Measurements from ENCODE around the gene RIMS4. TPM values are rescaled to one million over a fixed set of nuclear protein-coding genes. Genes with fewer than 3 reads are reported as not detected.
A peak's percentile ranks its signal among the peaks of the same experiment; 100 is the strongest.

The RIMS4 gene
- total RNA-seq, 1 donor from 2014 or later: 3.2 TPM

DNA sequence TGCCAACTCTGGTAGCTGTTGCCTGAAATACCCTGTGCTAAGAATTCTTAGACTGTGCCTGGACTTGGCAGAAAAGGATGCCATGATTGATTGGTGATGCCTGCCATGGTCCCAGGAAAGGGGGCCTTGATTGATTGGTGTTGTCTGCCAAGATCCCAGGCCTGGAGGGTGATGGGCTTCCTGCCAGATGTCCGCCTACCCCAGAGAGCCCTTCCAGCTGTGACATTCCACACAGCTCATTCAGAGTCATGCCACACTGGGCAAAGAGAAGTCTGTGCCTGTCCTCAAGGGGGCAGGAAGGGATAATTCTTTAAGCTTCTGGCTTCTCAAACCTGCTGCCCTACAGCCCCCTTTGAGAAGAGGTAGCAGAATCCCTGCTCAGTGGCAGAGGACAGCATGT is 24.6 kb downstream of the RIMS4 start:
- ATAC-seq: no peak
- TF ChIP-seq, protein P1, sequence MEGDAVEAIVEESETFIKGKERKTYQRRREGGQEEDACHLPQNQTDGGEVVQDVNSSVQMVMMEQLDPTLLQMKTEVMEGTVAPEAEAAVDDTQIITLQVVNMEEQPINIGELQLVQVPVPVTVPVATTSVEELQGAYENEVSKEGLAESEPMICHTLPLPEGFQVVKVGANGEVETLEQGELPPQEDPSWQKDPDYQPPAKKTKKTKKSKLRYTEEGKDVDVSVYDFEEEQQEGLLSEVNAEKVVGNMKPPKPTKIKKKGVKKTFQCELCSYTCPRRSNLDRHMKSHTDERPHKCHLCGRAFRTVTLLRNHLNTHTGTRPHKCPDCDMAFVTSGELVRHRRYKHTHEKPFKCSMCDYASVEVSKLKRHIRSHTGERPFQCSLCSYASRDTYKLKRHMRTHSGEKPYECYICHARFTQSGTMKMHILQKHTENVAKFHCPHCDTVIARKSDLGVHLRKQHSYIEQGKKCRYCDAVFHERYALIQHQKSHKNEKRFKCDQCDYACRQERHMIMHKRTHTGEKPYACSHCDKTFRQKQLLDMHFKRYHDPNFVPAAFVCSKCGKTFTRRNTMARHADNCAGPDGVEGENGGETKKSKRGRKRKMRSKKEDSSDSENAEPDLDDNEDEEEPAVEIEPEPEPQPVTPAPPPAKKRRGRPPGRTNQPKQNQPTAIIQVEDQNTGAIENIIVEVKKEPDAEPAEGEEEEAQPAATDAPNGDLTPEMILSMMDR (IDR thresholded peaks at IDR 0.05): no peak
- H3K4me3 ChIP-seq: no peak overlapping the region
- no peaks in the 10 kb centered on the region for H3K36me3 ChIP-seq
- no peak for DNase-seq
- intact Hi-C loops (cut with DNase I): no loop called here
- H3K9me3 ChIP-seq: no peaks in the 10 kb centered on the region
- H3K27me3 ChIP-seq: no peaks in the 10 kb centered on the region
- no peak overlapping the region for H3K27ac ChIP-seq
- H3K4me1 ChIP-seq: no peaks in the 10 kb centered on the region

DNA sequence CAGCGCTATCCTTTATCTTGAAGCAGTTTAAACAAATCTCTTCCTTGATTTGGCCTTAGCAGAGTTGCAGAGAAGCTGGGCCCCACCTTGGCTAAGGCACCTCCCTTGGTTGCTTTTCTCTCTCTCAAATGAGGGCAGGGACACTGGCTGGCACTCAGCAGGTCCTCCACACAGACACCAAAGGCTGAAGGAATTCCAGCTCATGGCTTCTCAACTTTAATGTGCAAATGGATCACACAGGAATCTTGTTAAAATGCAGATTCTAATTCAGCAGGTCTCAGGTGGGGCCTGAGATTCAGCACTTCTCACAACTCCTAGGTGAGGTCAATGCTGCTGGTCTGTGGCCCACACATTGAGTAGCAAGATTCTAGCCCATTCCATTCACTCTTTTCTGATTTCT is 25.7 kb downstream of the RIMS4 start:
- TF ChIP-seq, protein P1 (IDR thresholded peaks at IDR 0.05): no peak
- H3K9me3 ChIP-seq: no peaks in the 10 kb centered on the region
- H3K27me3 ChIP-seq: no peaks in the 10 kb centered on the region
- H3K27ac ChIP-seq: no peak overlapping the region
- H3K4me1 ChIP-seq: no peaks in the 10 kb centered on the region
- no peaks in the 10 kb centered on the region for H3K36me3 ChIP-seq
- no peak for ATAC-seq
- no peak for DNase-seq
- H3K4me3 ChIP-seq: no peak overlapping the region
- intact Hi-C loops (cut with DNase I): no loop called here

DNA sequence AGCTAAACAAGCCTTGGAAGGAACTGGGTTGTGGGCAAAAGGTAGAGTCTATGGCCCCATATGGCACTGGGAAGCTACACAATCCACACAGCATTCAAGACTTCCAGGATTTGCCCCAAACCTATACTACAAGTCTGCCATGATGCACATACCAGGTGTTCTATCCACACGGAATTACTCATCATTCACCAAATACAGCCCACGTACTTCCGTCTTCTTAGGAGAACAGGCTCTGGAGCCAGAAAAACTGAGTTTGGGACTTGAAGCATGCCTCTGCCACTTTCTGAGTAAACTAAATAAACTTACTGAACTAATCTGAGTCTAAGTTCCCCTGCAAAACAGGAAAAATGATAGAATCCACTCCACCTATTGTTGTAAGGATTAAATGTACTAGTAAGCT is 28.6 kb downstream of the RIMS4 start:
- DNase-seq (no peak), ATAC-seq (no peak)
- Histone ChIP-seq H3K9me3 (no peaks in the 10 kb centered on the region), H3K36me3 (no peaks in the 10 kb centered on the region), H3K4me1 (no peaks in the 10 kb centered on the region), H3K27me3 (no peaks in the 10 kb centered on the region), H3K4me3 (no peak overlapping the region), H3K27ac (no peak overlapping the region)
- intact Hi-C loops (cut with DNase I): no loop called here
- TF ChIP-seq, protein P1 (IDR thresholded peaks at IDR 0.05): no peak

DNA sequence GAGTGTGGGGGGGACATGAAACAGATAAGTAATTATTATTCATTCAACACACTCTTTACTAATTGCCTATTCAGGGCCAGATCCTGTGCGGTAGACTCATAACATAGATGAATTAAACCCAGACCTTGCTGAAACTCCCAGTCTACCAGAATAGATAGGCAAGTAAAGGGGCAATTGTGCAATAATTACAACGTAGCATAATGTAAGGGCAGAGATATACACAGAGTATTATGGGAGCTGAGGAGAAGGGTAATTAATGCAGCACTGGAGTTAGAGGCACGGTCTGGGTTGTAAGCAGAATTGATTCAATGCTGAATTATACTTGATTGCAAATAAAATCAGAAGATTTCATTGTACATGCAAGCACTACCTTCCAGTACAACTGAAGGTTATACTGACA is 29.2 kb downstream of the RIMS4 start:
- no peaks in the 10 kb centered on the region for H3K36me3 ChIP-seq
- no peak for ATAC-seq
- intact Hi-C loops (cut with DNase I): no loop called here
- TF ChIP-seq, protein P1 (IDR thresholded peaks at IDR 0.05): no peak
- H3K27ac ChIP-seq: no peak overlapping the region
- H3K9me3 ChIP-seq: no peaks in the 10 kb centered on the region
- H3K4me3 ChIP-seq: no peak overlapping the region
- no peak for DNase-seq
- no peaks in the 10 kb centered on the region for H3K27me3 ChIP-seq
- H3K4me1 ChIP-seq: no peaks in the 10 kb centered on the region

DNA sequence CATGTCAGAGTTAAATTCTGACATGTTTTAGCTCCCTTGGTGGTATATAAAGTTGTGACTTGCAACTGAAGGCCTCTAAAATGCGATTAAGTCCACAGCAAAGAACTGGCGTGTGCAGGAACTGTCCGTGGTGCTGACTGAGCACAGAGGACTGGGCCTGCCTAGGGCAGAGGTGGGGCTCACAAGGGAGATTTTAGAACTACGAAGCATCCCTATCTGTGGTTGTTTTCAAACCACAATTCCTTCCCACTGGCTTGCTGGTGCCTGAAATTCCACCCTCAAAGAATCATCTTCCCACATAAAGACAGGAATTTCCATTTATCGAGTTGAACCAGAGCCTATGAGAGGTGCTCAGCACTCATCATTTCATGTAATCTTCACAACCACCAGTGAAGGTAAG is 30.1 kb downstream of the RIMS4 start:
- Histone ChIP-seq H3K27me3 (no peaks in the 10 kb centered on the region), H3K9me3 (no peaks in the 10 kb centered on the region), H3K4me1 (no peaks in the 10 kb centered on the region), H3K27ac (no peak overlapping the region), H3K4me3 (no peak overlapping the region), H3K36me3 (no peaks in the 10 kb centered on the region)
- peak; percentile 53 for ATAC-seq
- TF ChIP-seq, protein P1 (IDR thresholded peaks at IDR 0.05): no peak
- no peak for DNase-seq
- intact Hi-C loops (cut with DNase I): no loop called here

DNA sequence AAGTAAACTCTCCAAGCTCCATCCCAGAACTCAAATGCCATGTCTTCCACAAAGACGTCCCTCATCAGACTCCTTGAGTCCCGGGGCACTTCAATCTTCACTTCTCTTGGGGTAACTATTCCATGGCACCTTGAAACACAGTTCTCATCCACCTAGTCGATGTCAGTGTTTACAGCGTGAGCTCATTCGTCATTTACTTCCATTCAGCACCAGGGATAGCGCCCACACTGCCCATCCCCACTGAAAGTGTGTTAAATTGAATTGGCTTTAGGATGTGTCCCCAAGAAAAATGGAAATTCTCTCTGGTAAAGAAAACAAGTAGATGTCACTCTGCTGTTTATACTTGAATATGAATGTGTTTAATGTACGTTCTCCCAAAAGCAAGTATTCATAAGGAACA is 33.4 kb downstream of the RIMS4 start:
- Histone ChIP-seq H3K9me3 (no peaks in the 10 kb centered on the region), H3K4me3 (no peak overlapping the region), H3K4me1 (no peaks in the 10 kb centered on the region), H3K36me3 (no peaks in the 10 kb centered on the region), H3K27me3 (no peaks in the 10 kb centered on the region), H3K27ac (no peak overlapping the region)
- ATAC-seq (no peak), DNase-seq (no peak)
- TF ChIP-seq, protein P1 (IDR thresholded peaks at IDR 0.05): no peak
- intact Hi-C loops (cut with DNase I): no loop called here
